Astrocyte (in vitro differentiated cells and primary cell): ENCODE results near the gene SOX1.

Source experiments
- CTCF ChIP-seq: IDR thresholded peaks from 2 replicates; pipeline ENCODE4 v1.5.1; 2011; ENCODE audit warnings: low read depth, mild to moderate bottlenecking, inconsistent platforms, low read length, moderate library complexity; ENCODE audit not compliant: insufficient read depth
- EZH2 ChIP-seq: IDR thresholded peaks from 2 replicates; pipeline ENCODE4 v1.6.1; 2012; ENCODE audit warnings: mild to moderate bottlenecking, low read length, inconsistent platforms; ENCODE audit not compliant: insufficient read depth

GRCh38 chr13:112111239-112111857 lies 44.4 kb downstream of the SOX1 start:
- TF ChIP-seq CTCF (no peak), EZH2 (no peak)
